CD4-positive, alpha-beta T cell (primary cell): Measurements from ENCODE around the gene FAP. TPM values are rescaled to one million over a fixed set of nuclear protein-coding genes. Genes with fewer than 3 reads are reported as not detected.

ENCODE experiments used
- ATAC-seq: fragments of 200-7000 bp; cut with Tn5 transposase; one replicate; pipeline ENCODE4 v1.10.0; 2022; ENCODE audit warnings: mild to moderate bottlenecking; ENCODE audit not compliant: poor library complexity
- CTCF ChIA-PET: fragments of 350-600 bp; sonication (Branson Sonifier 250); formaldehyde crosslinking; loops from one replicate; lab custom pipeline; 2021; ENCODE audit warnings: antibody characterized with exemption, inconsistent platforms; lab: Charles Lee
- POLR2A ChIA-PET: fragments of 350-600 bp; sonication (Branson Sonifier 250); formaldehyde crosslinking; loops from one replicate; lab custom pipeline; 2021; ENCODE audit warnings: antibody characterized with exemption, inconsistent platforms; lab: Charles Lee
- DNase-seq, 14 experiments: peaks; one replicate each; pipeline ENCODE4 v3.0.0-alpha.2; 2013 to 2020; ENCODE audit warnings: mixed read lengths in 2 of 14
- H3K27ac ChIP-seq, 2 donors: one replicate each; pipeline versions ENCODE4 v1.5.1 to v1.7.0; 2013; ENCODE audit warnings: low read length in 2 of 2, low read depth in 1 of 2, mild to moderate bottlenecking in 1 of 2
- H3K27me3 ChIP-seq, 2 experiments: 1 replicate in 1 of 2; 2 replicates in 1 of 2; pipeline versions ENCODE4 v1.6.1 to v1.7.0; 2013; ENCODE audit warnings: low read length in 2 of 2, control low read depth in 1 of 2, mild to moderate bottlenecking in 1 of 2, moderate library complexity in 1 of 2; ENCODE audit not compliant: insufficient read depth in 2 of 2, control insufficient read depth in 1 of 2
- H3K36me3 ChIP-seq: one replicate; pipeline ENCODE4 v1.6.1; 2013; ENCODE audit warnings: low read length, control low read depth; ENCODE audit not compliant: insufficient read depth
- H3K4me1 ChIP-seq: one replicate; pipeline ENCODE4 v1.6.1; 2013; ENCODE audit warnings: low read length, control low read depth; ENCODE audit not compliant: insufficient read depth
- H3K4me3 ChIP-seq: one replicate; pipeline ENCODE4 v1.5.1; 2013; ENCODE audit warnings: mild to moderate bottlenecking, low read length, moderate library complexity
- H3K9me3 ChIP-seq, 2 experiments: 1 replicate in 1 of 2; 2 replicates in 1 of 2; pipeline versions ENCODE4 v1.6.1 to v1.7.0; 2013; ENCODE audit warnings: low read length in 2 of 2, mild to moderate bottlenecking in 2 of 2, control low read depth in 1 of 2, moderate library complexity in 1 of 2; ENCODE audit not compliant: control insufficient read depth in 1 of 2, insufficient read depth in 1 of 2
- H3K27ac Mint-ChIP-seq: one replicate; pipeline ENCODE4 v1.8.0; 2020; ENCODE audit warnings: mixed read lengths
- H3K27me3 Mint-ChIP-seq: one replicate; pipeline ENCODE4 v1.8.0; 2021; ENCODE audit warnings: mixed read lengths
- H3K36me3 Mint-ChIP-seq: one replicate; pipeline ENCODE4 v1.8.0; 2021; ENCODE audit warnings: low read depth, mixed read lengths
- H3K4me1 Mint-ChIP-seq: one replicate; pipeline ENCODE4 v1.8.0; 2021; ENCODE audit warnings: low read depth, mixed read lengths
- H3K4me3 Mint-ChIP-seq: one replicate; pipeline ENCODE4 v1.8.0; 2020; ENCODE audit warnings: mild to moderate bottlenecking, mixed read lengths
- H3K9me3 Mint-ChIP-seq: one replicate; pipeline ENCODE4 v1.8.0; 2020; ENCODE audit warnings: mixed read lengths
- intact Hi-C, 2 experiments: fragments of 100-400 bp; cut with DNase I in 1 of 2; cut with micrococcal nuclease in 1 of 2; formaldehyde crosslinking; loops; one replicate each; pipeline versions ENCODE4 v1.15.1 to v1.9.0; 2023 to 2025; cut with DNase I, micrococcal nuclease
- total RNA-seq, 174 experiments: library from RNA in 2 of 174; stranded (reverse) in 2 of 174; gene quantifications; one replicate each; pipeline ENCODE4 v1.2.3 and lab custom pipeline; 2021 to 2026
- TF ChIP-seq, protein P1 (sequence below): fragments of 200-600 bp; IDR thresholded peaks from one replicate; pipeline ENCODE4 v1.8.0; 2022; ENCODE audit warnings: antibody characterized with exemption, mild to moderate bottlenecking

FAP gene
- total RNA-seq, 2 experiments from 2014 or later = not detected

DNA sequence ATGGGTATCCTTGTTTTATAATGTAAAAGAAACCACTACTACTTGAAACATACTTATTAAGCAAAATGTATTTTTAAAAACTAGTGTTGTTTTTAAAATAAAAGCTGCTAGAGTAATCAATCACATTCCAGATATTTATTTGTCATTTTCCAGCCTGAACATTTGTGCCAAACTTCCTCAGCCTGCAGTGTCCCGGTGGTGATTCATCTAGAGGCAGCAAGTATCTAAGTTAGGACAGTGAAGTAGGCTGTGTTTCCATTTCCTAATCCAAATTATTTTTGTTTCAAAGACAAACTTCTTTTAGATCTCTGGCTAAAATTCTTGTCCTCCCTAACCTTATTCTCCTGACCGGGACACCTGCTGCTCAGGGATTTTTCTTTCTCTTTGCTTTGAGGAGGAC is 78.4 kb downstream of the FAP start:
- no peak overlapping the region for H3K27ac Mint-ChIP-seq
- Histone ChIP-seq H3K4me3 (no peak overlapping the region), H3K36me3 (no peaks in the 10 kb centered on the region), H3K4me1 (no peaks in the 10 kb centered on the region), H3K27me3 (peaks cover 5% of the 10 kb centered on the region in 2 experiments), H3K27ac (no peak overlapping the region), H3K9me3 (no peaks in the 10 kb centered on the region)
- no peaks in the 10 kb centered on the region for H3K9me3 Mint-ChIP-seq
- peaks cover 39% of the 10 kb centered on the region for H3K27me3 Mint-ChIP-seq
- ChIA-PET CTCF (no interaction called here), POLR2A (no interaction called here)
- TF ChIP-seq, protein P1, sequence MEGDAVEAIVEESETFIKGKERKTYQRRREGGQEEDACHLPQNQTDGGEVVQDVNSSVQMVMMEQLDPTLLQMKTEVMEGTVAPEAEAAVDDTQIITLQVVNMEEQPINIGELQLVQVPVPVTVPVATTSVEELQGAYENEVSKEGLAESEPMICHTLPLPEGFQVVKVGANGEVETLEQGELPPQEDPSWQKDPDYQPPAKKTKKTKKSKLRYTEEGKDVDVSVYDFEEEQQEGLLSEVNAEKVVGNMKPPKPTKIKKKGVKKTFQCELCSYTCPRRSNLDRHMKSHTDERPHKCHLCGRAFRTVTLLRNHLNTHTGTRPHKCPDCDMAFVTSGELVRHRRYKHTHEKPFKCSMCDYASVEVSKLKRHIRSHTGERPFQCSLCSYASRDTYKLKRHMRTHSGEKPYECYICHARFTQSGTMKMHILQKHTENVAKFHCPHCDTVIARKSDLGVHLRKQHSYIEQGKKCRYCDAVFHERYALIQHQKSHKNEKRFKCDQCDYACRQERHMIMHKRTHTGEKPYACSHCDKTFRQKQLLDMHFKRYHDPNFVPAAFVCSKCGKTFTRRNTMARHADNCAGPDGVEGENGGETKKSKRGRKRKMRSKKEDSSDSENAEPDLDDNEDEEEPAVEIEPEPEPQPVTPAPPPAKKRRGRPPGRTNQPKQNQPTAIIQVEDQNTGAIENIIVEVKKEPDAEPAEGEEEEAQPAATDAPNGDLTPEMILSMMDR = no peak
- H3K4me1 Mint-ChIP-seq = no peaks in the 10 kb centered on the region
- no peaks in the 10 kb centered on the region for H3K36me3 Mint-ChIP-seq
- no peak overlapping the region for H3K4me3 Mint-ChIP-seq
- no peak for DNase-seq
- ATAC-seq = no peak
- intact Hi-C loops = no loop called here

DNA sequence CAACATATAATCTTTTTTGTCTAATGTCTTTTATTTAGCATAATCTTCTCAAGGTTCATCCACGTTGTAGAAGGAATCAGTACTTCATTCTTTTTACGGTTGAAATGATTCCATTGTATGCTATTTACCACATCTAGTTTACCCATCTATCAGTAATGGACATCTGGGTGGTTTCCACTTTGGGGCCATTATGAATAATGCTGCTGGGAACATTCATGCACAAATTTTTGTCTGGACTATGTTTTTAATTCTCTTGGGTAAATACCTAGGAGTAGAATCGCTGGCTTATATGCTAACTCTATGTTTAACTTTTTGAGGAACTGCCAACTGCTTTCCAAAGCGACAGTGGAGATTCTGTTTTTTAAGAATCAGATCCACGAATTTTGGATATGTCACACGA is 83.8 kb downstream of the FAP start:
- intact Hi-C loops = no loop called here

DNA sequence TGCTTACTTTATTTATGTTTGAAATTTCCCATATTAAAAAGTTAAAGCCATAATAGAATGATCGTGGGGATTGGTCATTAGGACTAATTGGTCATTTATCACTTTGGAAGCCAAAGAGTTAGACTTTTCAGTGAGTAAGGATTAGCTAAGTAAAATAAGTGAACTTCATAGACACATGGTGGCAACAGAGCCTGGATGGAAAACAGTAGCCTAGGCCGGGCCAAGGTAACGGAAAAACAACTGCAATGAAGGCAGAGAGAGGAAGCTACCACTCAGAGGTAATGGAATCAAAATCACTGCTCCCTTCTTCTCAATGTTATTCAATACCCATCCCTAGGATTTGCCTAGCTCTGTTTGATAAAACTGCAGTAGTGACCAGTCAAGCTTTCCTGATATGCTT is 87.1 kb downstream of the FAP start:
- ChIA-PET POLR2A (no interaction called here), CTCF (interaction anchor here (1.1 kb wide), 1 partner anchor 12 kb away, joined by 3 read pairs; no protein-coding TSS in a partner anchor)
- Histone ChIP-seq H3K27ac (no peak overlapping the region), H3K4me3 (no peak overlapping the region), H3K4me1 (no peaks in the 10 kb centered on the region), H3K9me3 (no peaks in the 10 kb centered on the region), H3K36me3 (no peaks in the 10 kb centered on the region), H3K27me3 (peaks cover 0 to 7% of the 10 kb centered on the region in 2 experiments)
- intact Hi-C loops = no loop called here
- H3K4me3 Mint-ChIP-seq = no peak overlapping the region
- no peaks in the 10 kb centered on the region for H3K36me3 Mint-ChIP-seq
- H3K4me1 Mint-ChIP-seq = no peaks in the 10 kb centered on the region
- DNase-seq = no peak
- TF ChIP-seq, protein P1 = no peak
- ATAC-seq = no peak
- no peaks in the 10 kb centered on the region for H3K9me3 Mint-ChIP-seq
- H3K27ac Mint-ChIP-seq = no peak overlapping the region
- H3K27me3 Mint-ChIP-seq = peaks cover 41% of the 10 kb centered on the region

More for the DNA sequence above, 83.8 kb downstream of the FAP start:
- POLR2A ChIA-PET = no interaction called here
- H3K36me3 ChIP-seq = no peaks in the 10 kb centered on the region
- Mint-ChIP-seq H3K9me3 (no peaks in the 10 kb centered on the region), H3K36me3 (no peaks in the 10 kb centered on the region), H3K4me1 (no peaks in the 10 kb centered on the region), H3K27ac (no peak overlapping the region), H3K27me3 (peaks cover 34% of the 10 kb centered on the region), H3K4me3 (no peak overlapping the region)
- H3K9me3 ChIP-seq = no peaks in the 10 kb centered on the region
- CTCF ChIA-PET = interaction anchor here (0.7 kb wide), 1 partner anchor 239 kb away, joined by 3 read pairs; no protein-coding TSS in a partner anchor
- TF ChIP-seq, protein P1 = no peak
- H3K27ac ChIP-seq = no peak overlapping the region
- H3K27me3 ChIP-seq = peaks cover 0 to 9% of the 10 kb centered on the region in 2 experiments
- ATAC-seq (no peak), DNase-seq (no peak)
- H3K4me3 ChIP-seq = no peak overlapping the region
- H3K4me1 ChIP-seq = no peaks in the 10 kb centered on the region
